Ovary (tissue), 9 donors: ENCODE measurements around the gene HLCS. TPM values are rescaled to one million over a fixed set of nuclear protein-coding genes. Genes with fewer than 3 reads are reported as not detected.

Experiments
- DNase-seq, 5 donors: peaks; one replicate each; pipeline ENCODE4 v3.0.0-alpha.2; 2019 to 2020
- H3K27ac ChIP-seq, 2 donors: fragments of 200-600 bp; one replicate each; pipeline versions ENCODE4 v1.5.1 to v1.8.0; 2019 to 2022
- H3K27me3 ChIP-seq: fragments of 200-600 bp; one replicate; pipeline ENCODE4 v1.8.0; 2022
- H3K36me3 ChIP-seq: fragments of 200-600 bp; sonication (generic); one replicate; pipeline ENCODE4 v1.5.1; 2019
- H3K4me1 ChIP-seq: one replicate; pipeline ENCODE4 v1.8.1; 2013; ENCODE audit warnings: mild to moderate bottlenecking, moderate library complexity; ENCODE audit not compliant: insufficient read depth
- H3K4me3 ChIP-seq: fragments of 200-600 bp; sonication (generic); one replicate; pipeline ENCODE4 v1.5.1; 2017
- H3K9me3 ChIP-seq, 2 donors: fragments of 200-600 bp in 1 of 2; sonication (generic) in 1 of 2; one replicate each; pipeline versions ENCODE4 v1.5.1 to v1.8.1; 2013 to 2019; ENCODE audit warnings: mild to moderate bottlenecking in 1 of 2, moderate library complexity in 1 of 2
- CTCF ChIP-seq, 3 donors: fragments of 450-650 bp in 2 of 3; fragments of 200-600 bp in 1 of 3; IDR thresholded peaks; one replicate each; pipeline versions ENCODE4 v1.5.1 to v1.8.0; 2016 to 2022; ENCODE audit warnings: antibody characterized with exemption in 3 of 3, mild to moderate bottlenecking in 1 of 3
- EP300 ChIP-seq: sonication (generic); formaldehyde crosslinking; IDR thresholded peaks from one replicate; pipeline ENCODE4 v1.6.1; 2017; ENCODE audit warnings: antibody characterized with exemption
- POLR2A ChIP-seq: fragments of 450-650 bp; IDR thresholded peaks from one replicate; pipeline ENCODE4 v1.6.1; 2017; ENCODE audit warnings: antibody characterized with exemption, mild to moderate bottlenecking, moderate library complexity
- whole genome bisulfite sequencing, 3 donors: extraction: QIAGEN DNeasy Blood & Tissue Kit in 1 of 3; methylation state at CpG; one replicate each; pipeline versions ENCODE4 v1.1.5 to v1.1.7; 2013 to 2017; 5-methylcytosine and 5-hydroxymethylcytosine counted together
- intact Hi-C, 4 donors: fragments of 100-400 bp; cut with DNase I; formaldehyde crosslinking; loops; one replicate each; pipeline versions ENCODE4 v1.11.0 to v1.15.1; 2022 to 2023
- polyA plus RNA-seq, 2 donors: library from polyadenylated mRNA; stranded (reverse); fragments of 200-250 nt in 1 of 2; fragments of 350-450 nt in 1 of 2; fragmentation: Illumina TruSeq in 1 of 2; extraction: RNeasy Lipid Tissue Mini Kit (QIAGEN cat#74804) in 1 of 2; gene quantifications; one replicate each; pipeline ENCODE4 v1.2.3, GENCODE V29; 2013 to 2014
- total RNA-seq, 7 donors: library from RNA; depleted of rRNA in 2 of 7; stranded (reverse); fragments of >200 nt in 2 of 7; fragmentation: NEBNext Ultra II Directional in 3 of 7; extraction: Animal tissue kit (Norgen Biotek cat#: 25700) in 3 of 7; gene quantifications; one replicate each; pipeline versions ENCODE4 v1.1.0 to v1.2.4, GENCODE V29; 2016 to 2023
- donor health status: DM: no; HTN: no; CAD: no; lungs with moderate emphysema.
- donor health status: DM: no; HTN: no; CAD: no.
- donor health status: Bipolar disorder and iron deficiency.
- donor health status: DM: yes; HTN: yes; CAD: no.
- donor health status: DM: no; HTN: no; CAD: no.
- donor health status: DM: yes; HTN: yes; CAD: no.

Gene HLCS
- total and polyA plus RNA-seq, 9 donors: 4.0 to 20.3 (median 12.4) TPM

DNA sequence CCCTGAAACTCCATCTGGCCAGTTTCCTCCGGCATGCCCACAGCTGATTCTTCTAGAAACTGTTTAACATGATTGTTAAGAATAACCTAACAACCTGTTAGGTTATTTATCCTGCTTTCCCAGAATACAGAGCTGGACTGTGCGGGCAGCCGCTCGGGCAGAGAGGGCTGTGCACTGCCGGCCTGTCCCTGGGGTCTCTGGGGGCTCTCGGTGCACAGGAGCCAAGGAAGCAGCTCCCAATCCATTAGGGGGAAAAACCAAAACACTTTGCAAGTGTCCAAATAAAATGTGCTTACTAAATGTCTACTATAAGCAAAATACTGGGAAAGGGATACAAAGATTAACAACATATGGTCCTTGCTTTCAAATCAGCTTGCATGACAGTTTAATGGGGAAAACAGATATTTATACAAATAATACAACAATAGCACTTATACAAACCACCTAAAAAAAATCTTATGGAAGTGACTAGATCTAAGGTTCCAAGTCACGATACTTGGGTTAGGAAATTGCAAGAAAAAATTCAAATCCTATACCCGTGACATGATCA lies 50.7 kb downstream of the HLCS start:
- intact Hi-C loops: no loop called here
- Histone ChIP-seq H3K9me3 (no peaks in the 10 kb centered on the region), H3K4me1 (peaks cover 3% of the 10 kb centered on the region), H3K4me3 (no peak overlapping the region), H3K36me3 (no peaks in the 10 kb centered on the region), H3K27me3 (no peaks in the 10 kb centered on the region), H3K27ac (no peak overlapping the region)
- WGBS, 3 donors: 47 to 78% (median 67%) methylated on average over 8 of the region's 8 CpGs
- TF ChIP-seq EP300: no peak
- no peak for TF ChIP-seq CTCF (IDR thresholded peaks at IDR 0.05)
- TF ChIP-seq POLR2A: no peak
- no peak for DNase-seq

- Histone ChIP-seq H3K27ac (no peak overlapping the region), H3K36me3 (no peaks in the 10 kb centered on the region), H3K9me3 (no peaks in the 10 kb centered on the region), H3K27me3 (no peaks in the 10 kb centered on the region), H3K4me1 (peaks cover 3% of the 10 kb centered on the region), H3K4me3 (no peak overlapping the region)
- TF ChIP-seq POLR2A: no peak
- intact Hi-C loops: no loop called here
- DNase-seq: no peak
- WGBS, 3 donors: 68 to 86% (median 77%) methylated on average over 17 of the region's 17 CpGs
Measured at GRCh38 chr21:36915014-36915695, 51.3 kb downstream of the HLCS start.

- Histone ChIP-seq H3K27me3 (no peaks in the 10 kb centered on the region), H3K4me1 (peaks cover 3% of the 10 kb centered on the region), H3K27ac (no peak overlapping the region), H3K36me3 (no peaks in the 10 kb centered on the region), H3K4me3 (no peak overlapping the region), H3K9me3 (no peaks in the 10 kb centered on the region)
- WGBS, 3 donors: 94 to 96% (median 95%) methylated on average over 18 of the region's 18 CpGs
- intact Hi-C loops: no loop called here
- DNase-seq: no peak
- TF ChIP-seq POLR2A (no peak), CTCF (IDR thresholded peaks at IDR 0.05) (no peak), EP300 (no peak)
Measured at GRCh38 chr21:36914244-36915013, 52.0 kb downstream of the HLCS start.

DNA sequence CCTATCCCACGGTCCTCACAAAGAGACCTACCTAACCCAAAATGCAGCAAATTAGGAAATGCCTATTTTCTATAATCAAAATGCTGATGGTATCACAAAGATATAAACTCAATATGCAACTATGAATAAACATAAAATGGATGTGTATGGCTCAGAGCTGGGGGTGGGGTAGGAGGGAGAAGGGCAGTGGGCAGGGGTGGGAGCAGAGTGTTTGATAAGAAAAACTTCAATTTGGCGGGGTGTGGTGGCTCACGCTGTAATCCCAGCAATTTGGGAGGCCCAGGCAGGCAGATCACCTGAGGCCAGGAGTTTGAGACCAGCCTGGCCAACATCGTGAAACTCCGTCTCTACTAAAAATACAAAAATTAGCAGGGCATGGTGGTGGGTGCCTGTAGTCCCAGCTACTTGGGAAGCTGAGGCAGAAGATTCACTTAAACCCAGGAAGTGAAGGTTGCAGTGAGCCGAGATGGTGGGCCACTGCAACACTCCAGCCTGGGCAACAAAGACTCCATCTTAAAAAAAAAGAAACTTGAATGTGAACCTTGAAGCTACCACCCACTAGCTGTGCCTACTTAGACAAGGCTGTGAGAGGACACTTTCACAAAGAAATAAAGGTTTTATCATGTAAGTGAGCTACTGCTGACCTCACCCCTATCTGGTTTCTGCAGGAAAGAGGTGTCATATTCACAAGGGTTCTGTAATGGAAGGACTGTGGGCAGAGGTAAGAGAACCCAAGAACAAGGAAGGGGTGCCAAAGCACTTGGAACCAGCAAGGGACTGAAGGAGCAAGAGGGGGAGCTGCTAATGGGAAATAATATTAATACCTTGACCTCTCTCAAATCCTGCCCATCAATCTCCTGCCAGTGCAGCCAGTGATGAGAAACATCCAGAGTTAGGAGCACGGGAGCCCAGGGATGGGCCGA lies 53.0 kb downstream of the HLCS start:
- intact Hi-C loops: no loop called here
- peaks cover 3% of the 10 kb centered on the region for H3K4me1 ChIP-seq
- H3K27me3 ChIP-seq: no peaks in the 10 kb centered on the region
- WGBS, 3 donors: 96 to 98% (median 97%) methylated on average over 8 of the region's 8 CpGs
- no peak for TF ChIP-seq CTCF (IDR thresholded peaks at IDR 0.05)
- TF ChIP-seq EP300: no peak
- no peak for TF ChIP-seq POLR2A
- DNase-seq: no peak
- no peaks in the 10 kb centered on the region for H3K36me3 ChIP-seq
- no peaks in the 10 kb centered on the region for H3K9me3 ChIP-seq
- H3K4me3 ChIP-seq: no peak overlapping the region
- no peak overlapping the region for H3K27ac ChIP-seq
